IMR-90 (cell line): Measurements from ENCODE around the gene COL5A1. TPM values are rescaled to one million over a fixed set of nuclear protein-coding genes. Genes with fewer than 3 reads are reported as not detected.

Source experiments
- ATAC-seq: fragments of 200-7000 bp; cut with Tn5 transposase; 2 replicates; pipeline ENCODE4 v1.9.1; 2020; ENCODE audit warnings: low read depth, mild to moderate bottlenecking, moderate library complexity
- BruUV-seq: library from RNA; stranded (reverse); fragments of 400-500 nt; replicated peaks from 2 replicates; lab custom pipeline; 2021; lab: Mats Ljungman, UMichigan
- CTCF ChIA-PET: fragments of 300-600 bp; formaldehyde crosslinking; extraction: SDS; loops from one replicate; lab custom pipeline; 2021; ENCODE audit warnings: antibody characterized with exemption; lab: Yijun Ruan, JAX
- POLR2A ChIA-PET: fragments of 300-600 bp; sonication (Branson Sonifier 250); formaldehyde crosslinking; loops from one replicate; lab custom pipeline; 2022; ENCODE audit warnings: antibody characterized with exemption; ENCODE audit not compliant: unreplicated experiment; lab: Charles Lee
- DNase-seq: peaks from one replicate; pipeline ENCODE4 v3.0.0; 2013
- H2AFZ ChIP-seq: replicated peaks from 2 replicates; pipeline ENCODE3; 2013; ENCODE audit warnings: low read length, mild to moderate bottlenecking; ENCODE audit not compliant: poor library complexity
- H2AK5ac ChIP-seq: 2 replicates; pipeline ENCODE4 v1.6.1; 2013; ENCODE audit warnings: low read depth, low read length, inconsistent platforms
- H2AK9ac ChIP-seq: replicated peaks from 2 replicates; pipeline ENCODE3; 2013; ENCODE audit warnings: mild to moderate bottlenecking, low read depth, low read length, moderate library complexity; ENCODE audit not compliant: poor library complexity
- H2BK120ac ChIP-seq: 2 replicates; pipeline ENCODE4 v1.6.1; 2013; ENCODE audit warnings: low read depth, low read length, inconsistent platforms
- H2BK15ac ChIP-seq: 3 replicates; pipeline ENCODE4 v1.6.1; 2013; ENCODE audit warnings: low read depth, low read length, inconsistent platforms
- H2BK20ac ChIP-seq: 2 replicates; pipeline ENCODE4 v1.6.1; 2013; ENCODE audit warnings: low read depth, mild to moderate bottlenecking, inconsistent platforms, low read length, moderate library complexity
- H2BK5ac ChIP-seq: 2 replicates; pipeline ENCODE4 v1.6.1; 2013; ENCODE audit warnings: mild to moderate bottlenecking, low read depth, low read length, inconsistent platforms; ENCODE audit not compliant: poor library complexity, severe bottlenecking
- H3K14ac ChIP-seq: replicated peaks from 2 replicates; pipeline ENCODE4 v1.6.1; 2013; ENCODE audit warnings: low read depth, low read length, inconsistent platforms
- H3K18ac ChIP-seq: 2 replicates; pipeline ENCODE4 v1.6.1; 2013; ENCODE audit warnings: low read depth, low read length, control low read depth
- H3K23ac ChIP-seq: 2 replicates; pipeline ENCODE4 v1.6.1; 2013; ENCODE audit warnings: low read depth, low read length, inconsistent platforms
- H3K27ac ChIP-seq: 2 replicates; pipeline ENCODE4 v1.5.1; 2013; ENCODE audit warnings: mild to moderate bottlenecking, control low read depth, low read length; ENCODE audit not compliant: insufficient read depth
- H3K27me3 ChIP-seq: 2 replicates; pipeline ENCODE4 v1.6.1; 2013; ENCODE audit warnings: low read length; ENCODE audit not compliant: control insufficient read depth, insufficient read depth
- H3K36me3 ChIP-seq: 2 replicates; pipeline ENCODE4 v1.6.1; 2013; ENCODE audit warnings: low read length, mixed read lengths; ENCODE audit not compliant: control insufficient read depth, insufficient read depth
- H3K4ac ChIP-seq: 2 replicates; pipeline ENCODE4 v1.6.1; 2013; ENCODE audit warnings: low read depth, low read length, inconsistent platforms
- H3K4me1 ChIP-seq: 2 replicates; pipeline ENCODE4 v1.6.1; 2013; ENCODE audit warnings: low read length, mixed read lengths; ENCODE audit not compliant: control insufficient read depth, insufficient read depth
- H3K4me2 ChIP-seq: 2 replicates; pipeline ENCODE4 v1.6.1; 2013; ENCODE audit warnings: low read depth, mild to moderate bottlenecking, control low read depth, low read length, moderate library complexity
- H3K4me3 ChIP-seq: 2 replicates; pipeline ENCODE4 v1.5.1; 2013; ENCODE audit warnings: low read depth, mild to moderate bottlenecking, control low read depth, low read length, moderate library complexity; ENCODE audit not compliant: insufficient read depth
- H3K56ac ChIP-seq: 2 replicates; pipeline ENCODE4 v1.6.1; 2013; ENCODE audit warnings: low read length, inconsistent platforms; ENCODE audit not compliant: insufficient read depth; ENCODE audit errors: extremely low read depth
- H3K79me1 ChIP-seq, 2 experiments: 2 replicates each; pipeline ENCODE4 v1.6.1; 2013; ENCODE audit warnings: low read length in 2 of 2, inconsistent platforms in 1 of 2, low read depth in 1 of 2
- H3K9ac ChIP-seq: 2 replicates; pipeline ENCODE4 v1.6.1; 2013; ENCODE audit warnings: low read depth, low read length, control low read depth
- H3K9me1 ChIP-seq: 2 replicates; pipeline ENCODE4 v1.6.1; 2013; ENCODE audit warnings: low read length, inconsistent platforms; ENCODE audit not compliant: insufficient read depth
- H3K9me3 ChIP-seq: 2 replicates; pipeline ENCODE4 v1.6.1; 2013; ENCODE audit warnings: low read length; ENCODE audit not compliant: control insufficient read depth, insufficient read depth
- H4K20me1 ChIP-seq: 2 replicates; pipeline ENCODE4 v1.6.1; 2013; ENCODE audit warnings: low read length, inconsistent platforms; ENCODE audit not compliant: insufficient read depth
- H4K5ac ChIP-seq: 2 replicates; pipeline ENCODE4 v1.6.1; 2013; ENCODE audit warnings: mild to moderate bottlenecking, low read depth, low read length, control low read depth
- H4K8ac ChIP-seq, 2 experiments: 2 replicates each; pipeline ENCODE4 v1.6.1; 2013; ENCODE audit warnings: low read depth in 2 of 2, low read length in 2 of 2, control low read depth in 1 of 2, inconsistent platforms in 1 of 2
- H4K91ac ChIP-seq: 2 replicates; pipeline ENCODE4 v1.6.1; 2013; ENCODE audit warnings: low read depth, low read length, inconsistent platforms; ENCODE audit not compliant: insufficient read depth
- BHLHE40 ChIP-seq: fragments of 150-350 bp; IDR thresholded peaks from 2 replicates; pipeline ENCODE4 v1.6.1; 2016; ENCODE audit warnings: mild to moderate bottlenecking, low read depth, low read length
- FOS ChIP-seq: fragments of 150-350 bp; IDR thresholded peaks from 2 replicates; pipeline ENCODE4 v1.6.1; 2016; ENCODE audit warnings: low read depth, low read length
- NFE2L2 ChIP-seq: fragments of 150-350 bp; IDR thresholded peaks from 2 replicates; pipeline ENCODE4 v1.6.1; 2016; ENCODE audit warnings: low read depth, mild to moderate bottlenecking, low read length
- WGBS, 2 experiments: methylation state at CpG; one replicate each; pipeline versions ENCODE4 v1.1.5 to v1.1.7; 2013; ENCODE audit warnings: missing lambda C conversion rate in 2 of 2; ENCODE audit not compliant: insufficient read length in 1 of 2; ENCODE audit errors: extremely low coverage in 2 of 2; 5-methylcytosine and 5-hydroxymethylcytosine counted together
- dilution Hi-C: fragments of 300-500 bp; cut with HindIII; formaldehyde crosslinking; loops from one replicate; pipeline ENCODE4 v1.14.3; 2018; ENCODE audit warnings: low sequenced_read_pairs; ENCODE audit not compliant: unreplicated experiment
- in situ Hi-C: fragments of 300-500 bp; cut with MboI; formaldehyde crosslinking; loops from 3 replicates; pipeline ENCODE4 v1.14.3; 2019; ENCODE audit warnings: low sequenced_read_pairs, inconsistent platforms, mixed read lengths
- intact Hi-C: fragments of 100-400 bp; cut with micrococcal nuclease; formaldehyde crosslinking; loops from 2 replicates; pipeline ENCODE4 v1.10.0; 2022
- polyA plus RNA-seq, 3 experiments: library from polyadenylated mRNA; depleted of rRNA; stranded (reverse); fragments of >200 nt; gene quantifications; 2 replicates each; pipeline ENCODE4 v1.2.3, GENCODE V29; 2012; ENCODE audit warnings: low replicate concordance in 1 of 3
- total RNA-seq: library from RNA; depleted of rRNA; stranded (reverse); fragments of >200 nt; gene quantifications from 2 replicates; pipeline ENCODE4 v1.2.3, GENCODE V29; 2012
- TF ChIP-seq, protein P1 (sequence below): fragments of 150-350 bp; IDR thresholded peaks from 2 replicates; pipeline ENCODE4 v1.6.1; 2016; ENCODE audit warnings: low read depth, mild to moderate bottlenecking, low read length, moderate library complexity, borderline replicate concordance
- TF ChIP-seq, protein P2 (sequence below): conservative IDR thresholded peaks from 2 replicates; pipeline ENCODE4 v1.5.1; 2012; ENCODE audit warnings: mild to moderate bottlenecking, low read depth, low read length, improper control_type of control experiment

COL5A1 gene
- total and polyA plus RNA-seq, 2 of the 4 experiments (the other 2 are of a cell fraction): 19.2 to 173 TPM

DNA sequence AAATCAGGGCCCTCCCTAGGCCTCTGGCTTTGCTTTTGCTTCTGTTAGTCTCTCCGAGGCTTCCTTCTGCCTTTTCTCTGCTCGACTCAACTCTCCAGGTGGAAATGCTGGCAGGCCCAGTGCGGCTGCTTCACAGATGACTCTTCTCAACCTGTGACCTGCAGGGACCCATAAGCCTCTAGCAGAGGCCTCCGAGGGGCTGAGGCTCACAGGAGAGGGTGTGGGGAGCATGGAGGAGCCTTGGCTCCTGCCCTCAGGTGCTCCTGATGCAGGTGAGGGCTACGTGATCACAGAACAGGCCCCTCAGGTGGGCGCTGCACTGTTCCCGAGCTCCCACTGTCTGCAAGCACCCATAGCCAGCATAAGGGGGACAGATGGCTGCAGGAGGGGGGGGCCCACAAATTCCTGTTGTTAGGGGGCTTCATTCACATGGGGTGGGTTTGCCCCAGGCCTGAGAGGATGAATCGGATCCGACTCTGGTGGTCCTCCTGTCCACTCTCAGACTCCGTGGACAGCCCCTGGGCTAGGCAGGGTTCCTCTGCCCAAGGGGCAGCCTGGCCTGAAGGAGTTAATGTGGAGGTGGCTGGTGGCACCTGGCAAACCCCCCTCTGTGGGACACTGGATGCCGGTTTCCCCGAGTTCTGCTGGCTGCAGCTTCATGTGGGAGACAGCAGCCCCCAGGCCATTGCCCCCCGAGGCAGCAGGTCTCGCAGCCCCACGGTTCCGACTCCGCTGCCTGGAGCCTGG, 228.1 kb downstream of the COL5A1 start:
- H2AK9ac ChIP-seq: peak overlapping the region; percentile 28
- no peak overlapping the region for H4K91ac ChIP-seq
- in situ Hi-C loops: no loop called here
- intact Hi-C loops: no loop called here
- H3K9me3 ChIP-seq: no peaks in the 10 kb centered on the region
- H3K4me1 ChIP-seq: peaks cover 7% of the 10 kb centered on the region; the same call in 1 of the 2 replicates
- no peaks in the 10 kb centered on the region; the same call in 1 of the 2 replicates for H3K27me3 ChIP-seq
- H2BK5ac ChIP-seq: no peak overlapping the region
- no peak overlapping the region for H2AFZ ChIP-seq
- H3K56ac ChIP-seq: no peak overlapping the region
- POLR2A ChIA-PET: no interaction called here
- H3K23ac ChIP-seq: no peak overlapping the region
- ATAC-seq: no peak
- H4K8ac ChIP-seq: no peak overlapping the region
- H3K14ac ChIP-seq: no peak overlapping the region
- no peak overlapping the region for H3K9ac ChIP-seq
- no peak for TF ChIP-seq NFE2L2
- TF ChIP-seq, protein P1, sequence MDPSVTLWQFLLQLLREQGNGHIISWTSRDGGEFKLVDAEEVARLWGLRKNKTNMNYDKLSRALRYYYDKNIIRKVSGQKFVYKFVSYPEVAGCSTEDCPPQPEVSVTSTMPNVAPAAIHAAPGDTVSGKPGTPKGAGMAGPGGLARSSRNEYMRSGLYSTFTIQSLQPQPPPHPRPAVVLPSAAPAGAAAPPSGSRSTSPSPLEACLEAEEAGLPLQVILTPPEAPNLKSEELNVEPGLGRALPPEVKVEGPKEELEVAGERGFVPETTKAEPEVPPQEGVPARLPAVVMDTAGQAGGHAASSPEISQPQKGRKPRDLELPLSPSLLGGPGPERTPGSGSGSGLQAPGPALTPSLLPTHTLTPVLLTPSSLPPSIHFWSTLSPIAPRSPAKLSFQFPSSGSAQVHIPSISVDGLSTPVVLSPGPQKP: no peak
- no peak for TF ChIP-seq FOS
- TF ChIP-seq, protein P2, sequence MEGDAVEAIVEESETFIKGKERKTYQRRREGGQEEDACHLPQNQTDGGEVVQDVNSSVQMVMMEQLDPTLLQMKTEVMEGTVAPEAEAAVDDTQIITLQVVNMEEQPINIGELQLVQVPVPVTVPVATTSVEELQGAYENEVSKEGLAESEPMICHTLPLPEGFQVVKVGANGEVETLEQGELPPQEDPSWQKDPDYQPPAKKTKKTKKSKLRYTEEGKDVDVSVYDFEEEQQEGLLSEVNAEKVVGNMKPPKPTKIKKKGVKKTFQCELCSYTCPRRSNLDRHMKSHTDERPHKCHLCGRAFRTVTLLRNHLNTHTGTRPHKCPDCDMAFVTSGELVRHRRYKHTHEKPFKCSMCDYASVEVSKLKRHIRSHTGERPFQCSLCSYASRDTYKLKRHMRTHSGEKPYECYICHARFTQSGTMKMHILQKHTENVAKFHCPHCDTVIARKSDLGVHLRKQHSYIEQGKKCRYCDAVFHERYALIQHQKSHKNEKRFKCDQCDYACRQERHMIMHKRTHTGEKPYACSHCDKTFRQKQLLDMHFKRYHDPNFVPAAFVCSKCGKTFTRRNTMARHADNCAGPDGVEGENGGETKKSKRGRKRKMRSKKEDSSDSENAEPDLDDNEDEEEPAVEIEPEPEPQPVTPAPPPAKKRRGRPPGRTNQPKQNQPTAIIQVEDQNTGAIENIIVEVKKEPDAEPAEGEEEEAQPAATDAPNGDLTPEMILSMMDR: no peak
- no peak for TF ChIP-seq BHLHE40
- no peak overlapping the region for H2BK20ac ChIP-seq
- no peak overlapping the region for H4K5ac ChIP-seq
- no peaks in the 10 kb centered on the region for H3K79me1 ChIP-seq
- no peak overlapping the region for H2BK15ac ChIP-seq
- H3K36me3 ChIP-seq: no peaks in the 10 kb centered on the region
- H3K4me3 ChIP-seq: no peak overlapping the region
- H3K18ac ChIP-seq: no peak overlapping the region
- no peak overlapping the region for H3K4me2 ChIP-seq
- H4K20me1 ChIP-seq: no peaks in the 10 kb centered on the region
- BruUV-seq: no TSS peak
- no peak overlapping the region for H2BK120ac ChIP-seq
- CTCF ChIA-PET: no interaction called here
- H3K27ac ChIP-seq: no peak overlapping the region
- no peaks in the 10 kb centered on the region for H3K9me1 ChIP-seq
- 67% methylated on average over 3 of the region's 17 CpGs; no CpG with 5 or more reads in 1 of the 2 experiments for WGBS, 2 experiments
- H2AK5ac ChIP-seq: no peak overlapping the region
- DNase-seq: no peak
- H3K4ac ChIP-seq: no peak overlapping the region
- dilution Hi-C loops: no loop called here
